T-helper 22 cell (primary cell): ENCODE data around the gene PNPLA7.
"Not testable (repeated sequence)": the region's sequence is repeated elsewhere in the genome, so short reads cannot be mapped to it uniquely, and the experiment has no call there.

Experiments used
- DNase-seq: peaks from one replicate; pipeline ENCODE4 v3.0.0-alpha.2; 2020; ENCODE audit warnings: low read depth

Gene PNPLA7

GRCh38 chr9:137460363-137461315, 89.6 kb downstream of the PNPLA7 start:
- DNase-seq: no peak

DNA sequence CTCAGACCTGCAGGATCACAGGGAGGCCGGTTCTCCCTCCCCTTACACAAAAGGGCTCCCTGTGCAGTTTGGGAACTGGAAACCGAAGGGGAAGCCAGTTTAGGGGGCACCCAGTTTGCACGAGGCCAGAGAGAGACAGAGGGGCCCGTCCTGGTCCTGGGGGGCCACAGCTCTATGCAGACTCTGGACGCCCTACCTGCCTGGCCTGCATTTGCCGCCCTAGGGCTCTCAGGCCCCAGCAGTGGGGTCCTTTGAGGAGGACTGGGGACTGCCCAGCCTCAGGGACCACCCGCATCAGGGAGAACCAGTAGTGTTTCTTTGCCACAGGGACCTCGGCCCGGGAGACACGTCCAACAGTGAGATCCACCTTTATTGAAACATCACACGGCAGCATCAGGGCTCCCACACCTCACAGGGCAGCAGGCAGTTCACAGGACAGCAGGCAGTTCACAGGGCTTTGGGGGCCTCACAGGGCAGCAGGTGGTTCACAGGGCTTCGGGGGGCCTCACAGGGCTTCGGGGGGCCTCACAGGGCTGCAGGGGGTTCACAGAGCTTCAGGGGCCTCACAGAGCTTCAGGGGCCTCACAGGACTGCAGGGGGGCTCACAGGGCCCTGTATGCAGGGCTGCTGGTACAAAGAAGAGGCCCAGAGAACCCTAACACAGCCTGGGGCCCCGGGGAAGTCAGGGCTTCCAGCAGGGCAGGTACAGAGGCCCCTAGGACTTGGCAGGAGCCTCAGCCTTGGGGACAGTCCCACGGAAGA, 90.4 kb downstream of the PNPLA7 start:
- DNase-seq: no peak

DNA sequence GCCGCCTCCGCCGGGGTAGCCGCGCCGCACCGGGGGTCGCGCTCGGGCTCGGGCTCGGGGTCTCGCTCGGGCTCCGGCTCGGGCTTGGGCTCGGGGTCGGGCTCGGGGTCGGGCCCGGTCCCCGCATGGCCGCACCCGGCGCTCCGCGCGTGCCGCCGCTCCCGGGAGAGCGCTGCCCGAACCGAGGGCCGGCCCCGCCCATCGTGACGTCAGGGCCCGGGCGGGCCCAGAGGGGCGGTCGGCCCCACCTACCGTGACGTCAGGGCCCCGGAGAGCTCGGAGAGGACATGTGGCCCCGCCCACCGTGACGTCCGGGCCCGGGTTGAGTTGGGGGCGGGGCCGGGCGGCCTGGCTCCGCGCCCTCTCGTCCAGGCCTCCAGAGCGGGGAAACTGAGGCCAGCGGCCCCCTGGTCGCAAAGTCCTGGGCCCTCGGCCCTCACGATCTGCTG, 91.0 kb downstream of the PNPLA7 start, which contains the start of gene NSMF:
Gene NSMF, minus strand, starts transcription at position 183 of the 449 bp plus-strand sequence. CDS start 232 bp downstream, outside the sequence.
- peak; percentile 88 for DNase-seq

GRCh38 chr9:137458194-137459151, 91.7 kb downstream of the PNPLA7 start:
- DNase-seq: no peak

- no peak for DNase-seq
These were observed 92.6 kb downstream of the PNPLA7 start for GRCh38 chr9:137457406-137458193.

DNA sequence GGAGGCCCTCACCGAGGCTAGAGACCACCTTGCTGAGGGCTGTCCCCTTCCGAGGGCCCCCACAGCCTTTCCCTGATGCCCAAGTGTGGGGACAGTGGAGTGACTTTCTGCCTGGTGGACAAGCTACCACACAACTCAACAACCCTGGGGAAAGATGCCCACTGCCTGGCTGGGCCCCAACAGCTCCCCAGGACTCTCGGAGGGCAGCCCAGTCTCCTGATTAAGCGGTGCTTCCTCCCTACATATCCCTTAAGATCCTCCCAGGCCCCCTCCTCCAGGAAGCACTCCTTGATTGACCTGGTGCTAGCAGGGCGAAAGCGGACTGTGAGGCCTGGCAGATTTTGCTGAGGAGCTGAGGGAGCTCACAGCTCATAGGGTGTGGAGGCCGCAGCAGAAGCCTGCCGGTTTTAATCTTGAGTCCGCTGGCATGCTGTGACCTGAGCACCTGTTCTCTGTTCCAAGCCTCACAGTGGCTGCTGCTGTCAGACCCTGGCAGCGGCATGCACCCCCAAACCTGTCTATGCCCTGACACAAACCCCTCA, 93.3 kb downstream of the PNPLA7 start:
- no peak for DNase-seq

- no peak for DNase-seq
These were observed 93.9 kb downstream of the PNPLA7 start for GRCh38 chr9:137456061-137456863.

DNA sequence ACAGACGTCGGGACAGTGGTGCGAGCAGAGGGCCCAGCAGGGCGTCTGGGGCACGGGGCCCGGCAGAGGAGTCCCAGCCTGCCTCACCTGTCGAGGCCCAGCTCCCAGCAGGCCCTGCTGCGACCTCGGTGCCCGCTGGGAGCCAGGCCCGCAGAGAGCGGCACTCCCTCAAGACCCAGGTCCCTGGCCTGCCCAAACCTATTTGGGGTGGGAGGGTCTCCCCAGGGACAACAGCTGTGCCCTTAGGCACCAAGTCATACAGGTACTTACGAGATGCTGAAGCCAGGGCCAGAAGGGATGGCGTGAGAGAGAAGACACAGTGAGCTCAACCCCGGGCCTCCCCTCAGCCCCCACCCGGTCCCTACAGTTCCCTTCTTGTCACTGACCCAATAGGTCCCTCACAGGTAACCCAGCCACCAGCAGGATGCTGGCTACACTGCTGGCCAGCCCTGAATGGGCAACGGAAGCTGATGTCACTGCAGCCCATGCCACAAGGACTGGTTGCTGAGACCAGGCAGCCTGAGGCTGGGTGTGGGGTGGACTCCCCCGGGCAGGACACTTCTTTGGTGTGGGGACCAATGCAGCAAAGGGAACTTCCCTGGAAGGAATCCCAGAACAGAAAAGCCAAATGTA, 94.7 kb downstream of the PNPLA7 start:
- DNase-seq: no peak

- no peak for DNase-seq
These were observed 95.4 kb downstream of the PNPLA7 start for GRCh38 chr9:137454597-137455358.

GRCh38 chr9:137454145-137454596, 96.0 kb downstream of the PNPLA7 start:
- DNase-seq: no peak

GRCh38 chr9:137453643-137454081, 96.5 kb downstream of the PNPLA7 start:
- DNase-seq: peak; percentile 47

GRCh38 chr9:137452761-137453642, 97.2 kb downstream of the PNPLA7 start:
- no peak for DNase-seq

DNA sequence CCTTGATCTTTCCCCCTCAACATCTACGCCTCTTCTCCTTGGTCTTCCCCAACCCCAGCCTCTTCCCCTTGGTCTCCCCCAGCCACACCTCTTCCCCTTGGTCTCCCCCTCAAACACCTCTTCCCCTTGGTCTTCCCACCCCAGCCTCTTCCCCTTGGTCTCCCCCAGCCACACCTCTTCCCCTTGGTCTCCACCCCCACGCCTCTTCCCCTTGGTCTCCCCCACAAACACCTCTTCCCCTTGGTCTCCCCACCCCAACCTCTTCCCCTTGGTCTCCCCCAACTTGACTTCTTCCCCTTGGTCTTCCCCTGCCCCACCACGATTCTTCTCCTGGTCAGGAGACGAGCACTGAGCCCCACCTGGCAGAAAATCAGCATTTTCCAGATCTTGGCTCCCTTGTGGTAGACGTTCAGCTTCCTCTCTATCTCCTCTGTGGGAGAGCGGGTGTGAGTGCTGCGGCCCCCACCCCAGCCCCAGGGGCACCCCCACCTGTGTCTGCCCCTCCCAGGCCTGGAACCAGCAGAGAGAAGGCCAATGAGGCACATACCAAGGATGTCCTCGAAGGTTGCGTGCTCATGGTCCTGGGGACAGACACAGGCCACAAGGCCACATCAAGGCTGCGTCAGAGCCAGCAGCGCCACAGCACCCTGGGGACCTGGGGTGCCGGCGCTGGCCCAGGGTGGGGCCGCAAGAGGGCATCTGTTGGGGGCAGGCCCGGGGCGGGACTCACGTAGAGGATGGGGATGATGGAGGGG, 98.0 kb downstream of the PNPLA7 start:
- DNase-seq: no peak

GRCh38 chr9:137451264-137452005, 98.8 kb downstream of the PNPLA7 start:
- not testable (repeated sequence) for DNase-seq

- peak; percentile 61 for DNase-seq
These were observed 99.5 kb downstream of the PNPLA7 start for GRCh38 chr9:137450539-137451222.
